Epithelial cell of alveolus of lung (primary cell): ENCODE data around the gene POU3F3. TPM values are rescaled to one million over a fixed set of nuclear protein-coding genes. Genes with fewer than 3 reads are reported as not detected.

Experiments used
- total RNA-seq: library from RNA; depleted of rRNA; stranded (reverse); fragments of >200 nt; gene quantifications from 2 replicates; pipeline ENCODE4 v1.2.1, GENCODE V29; 2015

POU3F3 gene
- total RNA-seq: 0.39 TPM in 1 of 2 replicates, not detected in the other

GRCh38 chr2:104853534-104854497 lies at the start of gene POU3F3:
TSS of gene POU3F3 (plus strand) at chr2:104854115. CDS start at chr2:104855511, 1,396 bp downstream.

Other genes with a start within 250 kb of the POU3F3 start
- 13.7 and 18.1 TPM in 2 replicates for gene MRPS9, start 184.0 kb downstream of the POU3F3 start, total RNA-seq